ENCODE data around the gene TSC22D4.

The TSC22D4 gene

DNA sequence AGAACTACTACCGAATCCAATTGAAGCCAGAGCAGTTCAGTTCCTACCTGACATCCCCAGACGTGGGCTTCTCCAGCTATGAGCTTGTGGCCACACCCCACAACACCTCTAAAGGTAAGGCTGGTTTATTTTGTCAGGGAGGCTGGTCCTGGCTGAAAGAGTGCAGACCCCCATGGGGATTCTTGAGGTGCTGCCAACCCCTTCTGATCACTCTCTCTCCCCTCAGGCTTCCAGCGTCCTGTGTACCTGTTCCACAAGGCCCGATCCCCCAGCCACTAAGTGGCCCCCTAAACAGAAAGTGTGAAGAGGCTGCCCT, 45.8 kb downstream of the TSC22D4 start:
- H3K4me3 ChIP-seq (ENCODE audit: low read length): no peak overlapping the region
- no peak for DNase-seq (ENCODE audit: low read depth, low spot score)

DNA sequence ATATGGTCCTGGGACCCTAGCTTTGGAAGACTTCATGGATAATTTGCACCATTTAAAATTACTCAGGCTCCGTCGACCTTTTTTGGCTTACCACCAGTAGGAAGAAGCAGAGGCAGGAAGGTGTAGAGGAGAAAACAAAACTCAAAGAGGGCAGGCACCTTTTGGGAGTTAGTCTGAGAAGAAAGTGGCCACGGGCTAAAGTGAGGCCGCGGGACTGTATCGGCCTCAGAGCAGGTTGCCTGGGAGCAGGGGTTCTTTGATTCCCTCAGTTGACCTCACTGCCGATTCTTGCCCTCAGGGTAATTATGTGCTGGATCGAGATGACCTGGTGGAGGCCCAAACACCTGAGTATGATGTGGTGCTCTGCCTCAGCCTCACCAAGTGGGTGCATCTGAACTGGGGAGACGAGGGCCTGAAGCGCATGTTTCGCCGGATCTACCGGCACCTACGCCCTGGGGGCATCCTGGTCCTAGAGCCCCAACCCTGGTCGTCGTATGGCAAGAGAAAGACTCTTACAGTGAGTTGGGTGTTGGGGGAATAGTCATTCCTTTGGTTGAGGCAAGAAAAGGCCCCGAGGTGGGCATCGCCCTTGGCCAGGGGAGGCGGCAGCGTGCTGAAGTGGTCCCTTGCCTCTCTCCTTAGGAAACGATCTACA, 46.3 kb downstream of the TSC22D4 start:
- no peak for DNase-seq (ENCODE audit: low read depth, low spot score)
- no peak overlapping the region for H3K4me3 ChIP-seq (ENCODE audit: low read length)

DNA sequence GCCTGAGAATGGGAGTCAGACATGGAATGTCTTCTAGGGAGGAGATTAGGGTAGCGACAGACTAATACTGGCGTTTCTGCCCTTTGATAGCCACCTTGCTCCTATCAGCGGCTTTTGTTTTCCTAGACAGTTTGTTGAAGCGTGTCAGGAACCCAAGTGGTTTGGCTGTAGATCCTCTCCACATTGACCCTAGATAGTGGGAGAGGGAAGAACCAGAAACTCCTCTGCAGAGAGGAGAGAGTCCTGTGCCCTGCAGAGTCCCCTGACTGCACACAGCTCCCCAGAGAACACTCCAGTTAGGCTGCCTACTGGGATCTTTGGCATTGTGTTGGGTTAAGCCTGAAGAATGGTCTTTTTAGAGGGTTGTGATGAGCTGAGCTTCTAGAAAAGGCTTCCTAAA, 47.0 kb downstream of the TSC22D4 start:
- no peak for DNase-seq (ENCODE audit: low read depth, low spot score)
- H3K4me3 ChIP-seq (ENCODE audit: low read length): no peak overlapping the region

DNA sequence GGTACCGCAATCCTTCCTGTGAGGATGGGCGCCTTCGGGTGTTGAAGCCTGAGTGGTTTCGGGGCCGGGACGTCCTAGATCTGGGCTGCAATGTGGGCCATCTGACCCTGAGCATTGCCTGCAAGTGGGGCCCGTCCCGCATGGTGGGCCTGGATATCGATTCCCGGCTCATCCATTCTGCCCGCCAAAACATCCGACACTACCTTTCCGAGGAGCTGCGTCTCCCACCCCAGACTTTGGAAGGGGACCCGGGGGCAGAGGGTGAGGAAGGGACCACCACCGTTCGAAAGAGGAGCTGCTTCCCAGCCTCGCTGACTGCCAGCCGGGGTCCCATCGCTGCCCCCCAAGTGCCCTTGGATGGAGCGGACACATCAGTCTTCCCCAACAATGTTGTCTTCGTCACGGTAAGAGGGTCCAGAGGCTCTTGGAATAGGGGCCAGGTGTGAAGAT, 47.7 kb downstream of the TSC22D4 start:
- H3K4me3 ChIP-seq (ENCODE audit: low read length): peak overlapping the region; percentile 69; the same call in 1 of the 2 replicates
- no peak for DNase-seq (ENCODE audit: low read depth, low spot score)

DNA sequence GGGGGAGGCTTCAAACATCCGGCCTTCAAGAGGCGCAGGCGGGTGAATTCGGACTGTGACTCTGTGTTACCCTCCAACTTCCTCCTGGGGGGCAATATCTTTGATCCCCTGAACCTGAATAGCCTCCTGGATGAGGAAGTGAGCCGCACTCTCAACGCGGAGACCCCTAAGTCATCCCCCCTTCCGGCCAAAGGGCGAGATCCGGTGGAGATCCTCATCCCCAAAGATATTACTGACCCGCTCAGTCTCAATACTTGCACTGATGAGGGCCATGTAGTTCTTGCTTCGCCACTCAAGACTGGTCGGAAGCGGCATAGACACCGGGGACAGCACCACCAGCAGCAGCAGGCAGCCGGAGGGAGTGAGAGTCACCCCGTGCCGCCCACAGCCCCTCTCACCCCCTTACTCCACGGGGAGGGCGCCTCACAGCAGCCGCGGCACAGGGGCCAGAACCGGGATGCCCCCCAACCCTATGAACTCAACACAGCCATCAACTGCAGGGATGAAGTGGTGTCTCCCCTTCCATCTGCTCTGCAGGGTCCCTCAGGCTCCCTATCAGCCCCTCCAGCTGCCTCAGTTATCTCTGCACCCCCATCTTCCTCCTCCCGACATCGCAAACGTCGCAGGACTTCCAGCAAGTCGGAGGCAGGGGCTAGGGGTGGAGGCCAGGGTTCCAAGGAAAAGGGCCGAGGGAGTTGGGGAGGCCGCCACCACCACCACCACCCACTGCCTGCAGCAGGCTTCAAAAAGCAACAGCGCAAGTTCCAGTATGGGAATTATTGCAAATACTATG, 48.3 kb downstream of the TSC22D4 start:
- H3K4me3 ChIP-seq (ENCODE audit: low read length): peak overlapping the region; percentile 69
- no peak for DNase-seq (ENCODE audit: low read depth, low spot score)

DNA sequence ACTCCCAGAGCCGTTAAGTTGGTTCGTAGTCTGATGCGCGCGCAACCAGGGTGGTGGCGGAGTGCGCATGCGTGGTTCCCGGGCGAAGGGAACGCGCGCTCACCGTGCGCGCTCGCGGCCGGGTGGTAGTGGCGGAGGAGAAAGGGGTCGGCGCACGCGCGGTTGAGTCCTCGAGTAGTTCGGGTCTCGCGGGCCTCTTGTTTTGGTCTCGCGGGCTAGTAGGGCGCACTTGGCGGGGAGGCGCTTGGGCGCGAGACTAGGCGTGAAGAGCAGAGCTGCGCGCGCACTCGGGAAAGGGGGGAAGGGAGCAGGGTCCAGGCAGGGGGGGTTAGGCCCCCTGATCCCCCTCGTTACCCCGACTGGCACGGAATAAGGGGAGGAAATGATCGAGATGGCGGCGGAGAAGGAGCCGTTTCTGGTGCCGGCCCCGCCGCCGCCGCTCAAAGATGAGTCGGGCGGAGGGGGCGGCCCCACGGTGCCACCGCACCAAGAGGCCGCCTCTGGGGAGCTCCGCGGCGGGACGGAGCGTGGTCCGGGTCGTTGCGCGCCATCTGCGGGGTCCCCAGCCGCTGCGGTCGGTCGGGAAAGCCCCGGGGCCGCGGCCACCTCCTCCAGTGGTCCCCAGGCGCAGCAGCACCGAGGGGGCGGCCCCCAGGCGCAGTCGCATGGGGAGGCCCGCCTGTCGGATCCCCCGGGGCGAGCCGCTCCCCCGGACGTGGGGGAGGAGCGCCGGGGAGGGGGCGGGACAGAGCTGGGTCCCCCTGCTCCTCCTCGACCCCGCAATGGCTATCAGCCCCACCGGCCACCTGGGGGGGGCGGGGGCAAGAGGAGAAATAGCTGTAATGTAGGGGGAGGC, 49.1 kb downstream of the TSC22D4 start, which contains the start of gene MEPCE:
Gene MEPCE (plus strand): TSS at position 195 of the 856 bp plus-strand sequence. CDS start 188 bp downstream, at position 383.
- peak; percentile 91 for DNase-seq (ENCODE audit: low read depth, low spot score)
- peak within 1 kb of the TSS; percentile 69 for H3K4me3 ChIP-seq (ENCODE audit: low read length)

DNA sequence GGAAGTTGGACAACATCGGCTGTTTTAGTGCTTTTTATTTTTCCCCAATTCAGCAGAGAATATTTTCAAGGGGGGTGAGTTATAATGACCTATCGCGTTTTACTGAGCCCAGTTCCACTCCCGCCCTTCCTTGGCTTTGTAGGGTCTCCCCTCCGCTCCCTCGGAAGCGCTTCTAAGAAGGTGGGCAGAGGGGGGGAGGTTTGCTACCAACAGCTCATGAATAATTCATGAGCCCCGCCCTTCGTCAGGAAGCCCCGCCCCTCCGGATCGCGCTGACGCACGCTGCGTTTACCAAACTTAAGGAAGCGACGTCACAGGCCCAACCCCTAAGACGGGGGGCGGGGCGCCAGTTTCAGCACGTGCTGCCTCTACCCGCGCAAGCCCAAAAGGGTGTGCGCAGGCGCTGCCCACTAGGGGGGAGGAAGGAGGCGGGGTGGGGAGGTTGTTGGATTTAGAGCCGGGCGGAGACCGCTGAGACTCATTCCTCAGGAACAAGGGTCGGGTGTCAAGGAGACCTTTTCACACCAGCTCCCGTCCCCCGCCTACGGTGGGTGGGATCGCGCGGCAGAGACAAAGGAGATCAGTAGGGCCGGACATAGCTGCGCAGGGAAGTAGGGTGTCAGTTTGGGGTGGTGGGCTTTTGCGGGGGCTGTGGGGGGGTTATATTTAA, 49.9 kb downstream of the TSC22D4 start:
- DNase-seq (ENCODE audit: low read depth, low spot score): peak; percentile 99
- peak overlapping the region; percentile 69 for H3K4me3 ChIP-seq (ENCODE audit: low read length)

DNA sequence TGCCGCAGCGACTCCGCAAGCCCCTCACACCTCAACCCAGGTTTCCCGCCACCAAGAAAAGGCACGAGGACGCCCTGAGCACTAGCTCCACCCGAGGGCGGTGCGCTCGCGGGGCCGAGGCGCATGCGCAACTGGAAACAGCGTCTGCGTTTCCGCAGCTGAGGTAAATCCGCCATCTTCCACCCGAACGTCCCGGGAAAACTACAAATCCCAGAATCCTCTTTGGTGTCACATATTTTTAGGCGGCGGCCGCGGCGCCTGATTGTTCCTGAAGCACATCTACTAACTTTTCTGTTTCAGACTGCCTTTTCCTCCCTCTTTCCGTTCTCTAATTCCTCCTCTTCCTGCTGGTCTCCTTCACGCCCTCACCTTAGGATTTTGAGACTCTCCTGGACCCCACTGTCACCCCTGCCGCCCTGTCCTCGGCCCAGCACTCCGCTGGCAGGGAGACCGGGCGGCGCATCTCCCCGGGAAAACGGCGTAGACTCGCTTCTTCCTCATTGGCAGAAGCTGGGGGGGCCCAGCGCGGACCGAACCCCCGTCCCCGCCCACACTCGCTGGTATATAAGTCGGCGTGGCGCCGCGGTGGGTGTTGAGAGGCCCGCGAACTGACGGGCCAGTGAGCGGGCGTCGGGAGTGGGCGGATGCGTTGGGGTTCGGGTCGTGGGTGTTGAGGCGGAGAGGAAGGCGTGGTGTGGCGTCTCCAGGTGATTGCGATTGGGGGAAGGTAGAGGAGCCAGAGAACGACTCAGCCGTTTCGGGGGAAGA, 50.6 kb downstream of the TSC22D4 start, which contains the start of gene ZCWPW1:
Gene ZCWPW1 (minus strand): TSS at position 505 of the 768 bp plus-strand sequence. CDS start 8,054 bp downstream, outside the sequence.
- peak within 1 kb of the TSS; percentile 69 for H3K4me3 ChIP-seq (ENCODE audit: low read length)
- peak; percentile 96 for DNase-seq (ENCODE audit: low read depth, low spot score)

DNA sequence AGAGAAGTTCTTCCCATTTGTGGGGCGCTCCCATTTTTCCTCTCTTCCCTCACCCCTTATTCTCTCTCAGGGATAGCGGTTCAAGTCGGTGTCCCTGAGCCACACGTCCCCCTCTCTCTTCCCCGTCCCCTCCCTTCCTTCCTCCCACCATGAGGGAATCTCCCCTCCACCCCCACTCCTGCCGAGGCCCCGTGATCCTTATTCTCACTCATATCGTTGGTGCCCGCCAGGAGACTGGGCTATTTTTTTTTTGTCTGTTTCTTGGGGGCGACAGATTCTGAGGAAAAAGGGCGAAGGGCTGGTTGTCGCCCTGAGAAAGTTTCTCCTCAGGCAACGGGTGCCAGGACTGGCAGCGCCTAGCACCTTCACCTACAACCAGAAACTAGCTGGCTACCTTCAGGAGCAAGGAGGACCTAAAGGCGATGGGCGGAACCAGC, 51.2 kb downstream of the TSC22D4 start:
- H3K4me3 ChIP-seq (ENCODE audit: low read length): no peak overlapping the region
- DNase-seq (ENCODE audit: low read depth, low spot score): no peak

DNA sequence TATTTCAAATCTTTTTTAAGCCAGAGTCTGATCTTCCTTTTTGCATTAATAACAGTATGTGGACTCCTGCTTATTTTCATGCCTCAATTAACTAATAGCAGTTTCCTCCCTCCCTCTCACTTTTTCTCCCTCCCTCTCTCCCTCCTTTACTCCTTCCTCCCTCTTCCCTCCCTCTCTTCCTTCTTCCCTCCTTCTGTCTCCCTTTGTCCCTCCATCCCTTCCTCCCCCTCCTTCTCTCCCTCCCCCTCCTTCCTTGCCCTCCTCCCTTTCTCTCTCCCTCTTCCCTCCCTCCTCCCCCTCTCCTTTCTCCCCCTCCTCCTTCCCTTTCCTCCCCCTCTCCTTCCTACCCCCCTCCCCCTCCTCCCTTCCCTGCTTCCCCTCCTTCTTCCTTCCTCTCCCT, 52.5 kb downstream of the TSC22D4 start:
- no peak overlapping the region for H3K4me3 ChIP-seq (ENCODE audit: low read length)
- no peak for DNase-seq (ENCODE audit: low read depth, low spot score)

DNA sequence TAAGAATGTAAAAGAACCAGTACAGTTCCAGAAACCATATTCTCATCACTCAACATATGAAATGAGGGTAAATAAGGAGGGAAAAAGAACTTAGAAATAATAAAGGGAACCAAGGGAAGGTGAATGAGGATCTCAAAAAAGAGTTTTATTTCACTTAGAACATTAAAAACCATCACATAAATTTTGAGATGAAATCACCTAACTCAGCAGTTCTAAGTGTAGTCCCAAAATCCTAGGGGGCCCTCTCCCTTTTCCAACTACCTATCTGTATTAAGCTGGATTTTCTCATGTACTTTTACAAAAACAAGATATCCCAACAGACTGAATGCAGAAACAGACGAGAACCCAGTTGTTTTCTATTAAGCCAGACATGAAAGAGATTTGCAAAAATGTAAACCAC, 53.7 kb downstream of the TSC22D4 start:
- DNase-seq (ENCODE audit: low read depth, low spot score): no peak
- no peak overlapping the region for H3K4me3 ChIP-seq (ENCODE audit: low read length)

DNA sequence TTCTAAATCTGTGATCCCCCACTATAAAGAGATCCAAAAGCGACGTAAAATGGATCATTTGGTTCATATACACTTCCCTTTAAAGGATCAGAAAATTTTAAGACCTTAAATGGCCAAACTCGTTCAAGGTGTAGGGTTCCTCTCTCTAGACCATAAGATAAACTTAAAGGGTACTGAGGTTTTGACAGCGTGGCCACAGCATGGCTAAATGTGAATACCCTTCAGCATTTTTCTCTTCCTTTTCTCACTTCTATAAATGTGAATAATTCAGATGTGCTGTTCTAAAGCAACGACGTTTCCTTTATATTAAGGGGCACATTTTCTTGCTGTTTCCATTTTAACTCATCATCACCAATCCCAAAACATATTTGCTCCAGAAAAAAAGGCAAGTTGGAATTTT, 55.7 kb downstream of the TSC22D4 start:
- H3K4me3 ChIP-seq (ENCODE audit: low read length): no peak overlapping the region
- no peak for DNase-seq (ENCODE audit: low read depth, low spot score)

DNA sequence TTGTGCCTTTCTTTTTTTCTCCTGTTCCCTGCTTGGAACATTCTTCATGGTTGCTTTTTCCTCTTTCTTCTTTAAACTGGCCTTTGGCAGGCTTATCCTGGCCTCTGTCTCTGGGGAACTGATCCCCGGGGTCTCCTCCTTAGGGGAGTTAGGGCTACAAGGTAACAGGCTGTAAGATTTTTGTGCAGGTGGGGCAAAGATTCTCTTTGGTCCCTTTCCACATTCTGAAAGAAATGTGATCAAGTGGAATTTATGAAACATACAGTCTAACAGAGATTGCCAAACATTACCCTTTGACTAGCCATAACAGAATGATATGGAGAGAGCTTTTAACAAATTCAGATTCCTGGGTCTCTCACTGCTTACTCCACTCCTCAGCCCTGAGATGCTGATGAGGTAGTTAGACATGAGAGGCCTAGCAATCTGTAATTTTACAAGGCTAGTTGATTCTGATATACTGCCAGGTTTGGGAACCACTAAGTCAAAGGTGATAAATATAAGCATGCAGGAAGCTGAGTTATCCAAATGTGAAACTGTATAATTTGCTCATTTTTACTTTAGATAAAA, 59.3 kb downstream of the TSC22D4 start:
- H3K4me3 ChIP-seq (ENCODE audit: low read length): no peak overlapping the region
- no peak for DNase-seq (ENCODE audit: low read depth, low spot score)

DNA sequence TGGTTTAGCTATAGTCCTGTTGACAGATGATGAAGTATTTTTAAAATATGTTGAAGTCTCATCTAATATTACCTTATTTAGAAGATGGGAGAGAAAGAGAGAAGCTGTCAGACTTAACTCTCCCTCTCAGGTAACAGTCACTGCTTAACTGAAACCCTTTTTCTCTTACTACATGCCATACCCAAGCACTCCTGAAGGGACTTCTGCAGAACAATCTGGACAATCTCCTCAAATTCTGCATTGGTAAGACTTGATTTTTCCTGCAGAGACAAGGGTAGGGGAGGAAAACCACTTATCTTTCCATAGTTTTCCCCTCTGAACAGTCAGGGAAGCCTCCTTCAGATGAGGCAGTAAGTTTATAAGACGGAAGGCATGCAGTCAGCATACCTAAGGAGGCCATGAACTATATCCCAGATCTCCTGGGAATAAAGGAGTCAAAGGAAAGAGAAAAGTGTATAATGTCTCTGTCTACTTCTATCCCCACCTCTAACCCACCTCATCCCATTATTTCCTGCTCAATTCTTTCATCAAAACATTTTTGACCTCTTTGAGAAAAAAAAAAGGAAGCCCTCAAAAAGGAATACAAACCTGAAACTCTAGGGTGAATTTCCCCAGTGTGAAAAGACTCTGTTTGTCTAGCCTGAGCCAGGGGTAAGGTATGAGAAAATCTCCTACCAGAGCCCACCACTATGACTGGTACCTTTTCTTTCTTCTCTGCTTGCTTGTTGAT, 59.9 kb downstream of the TSC22D4 start:
- no peak for DNase-seq (ENCODE audit: low read depth, low spot score)
- H3K4me3 ChIP-seq (ENCODE audit: low read length): no peak overlapping the region
